Effector CD8-positive, alpha-beta T cell (primary cell): ENCODE results near the gene SLC2A10.
"Not testable (repeated sequence)": the region's sequence is repeated elsewhere in the genome, so short reads cannot be mapped to it uniquely, and the experiment has no call there.

ENCODE experiments used
- DNase-seq: peaks from one replicate; lab custom pipeline; 2025; lab: John Stamatoyannopoulos, UW
- total RNA-seq, 4 experiments: gene quantifications; one replicate each; lab custom pipeline; 2026; lab: John Stamatoyannopoulos, UW

Gene SLC2A10
- total RNA-seq = 0 to 0.09 (median 0) reads per million in 4 experiments

GRCh38 chr20:46709459-46710152 is at the start of gene SLC2A10:
Gene SLC2A10 (plus strand): TSS chr20:46709649. CDS start chr20:46709737, 88 bp downstream.
- no peak for DNase-seq

- DNase-seq = no peak
Observed at GRCh38 chr20:46660487-46660886, 49.0 kb upstream of the SLC2A10 start.

- no peak for DNase-seq
Observed at GRCh38 chr20:46661659-46662058, 47.8 kb upstream of the SLC2A10 start.

GRCh38 chr20:46663531-46663930 is 45.9 kb upstream of the SLC2A10 start:
- no peak for DNase-seq

GRCh38 chr20:46665602-46666001 is 43.8 kb upstream of the SLC2A10 start:
- no peak for DNase-seq

GRCh38 chr20:46666306-46666705 is 43.1 kb upstream of the SLC2A10 start:
- DNase-seq = no peak

GRCh38 chr20:46666818-46667515 is 42.5 kb upstream of the SLC2A10 start:
- DNase-seq = no peak

GRCh38 chr20:46670228-46670584 is 39.2 kb upstream of the SLC2A10 start:
- DNase-seq = no peak

GRCh38 chr20:46670585-46671584 is 38.6 kb upstream of the SLC2A10 start:
- DNase-seq = no peak

GRCh38 chr20:46671866-46672542 is 37.4 kb upstream of the SLC2A10 start:
- DNase-seq = no peak

GRCh38 chr20:46672543-46673148 is 36.8 kb upstream of the SLC2A10 start:
- DNase-seq = no peak

- no peak for DNase-seq
Observed at GRCh38 chr20:46673394-46674252, 35.8 kb upstream of the SLC2A10 start.

GRCh38 chr20:46674253-46675083 is 35.0 kb upstream of the SLC2A10 start:
- no peak for DNase-seq

GRCh38 chr20:46676649-46677316 is 32.7 kb upstream of the SLC2A10 start:
- not testable (repeated sequence) for DNase-seq

GRCh38 chr20:46677608-46678007 is 31.8 kb upstream of the SLC2A10 start:
- DNase-seq = no peak

- no peak for DNase-seq
Observed at GRCh38 chr20:46678516-46678915, 30.9 kb upstream of the SLC2A10 start.

- no peak for DNase-seq
Observed at GRCh38 chr20:46680684-46681031, 28.8 kb upstream of the SLC2A10 start.

GRCh38 chr20:46681032-46681854 is 28.2 kb upstream of the SLC2A10 start:
- peak; percentile 56 for DNase-seq
